Omental fat pad (tissue), 4 donors: ENCODE data around the gene CREB5. TPM values are rescaled to one million over a fixed set of nuclear protein-coding genes. Genes with fewer than 3 reads are reported as not detected.

Experiments
- ATAC-seq: fragments of 150-250 bp; one replicate; pipeline ENCODE4 v1.9.1; 2016; ENCODE audit warnings: mild to moderate bottlenecking, moderate library complexity; ENCODE audit not compliant: low FRiP score
- DNase-seq: peaks from one replicate; pipeline ENCODE4 v3.0.0-alpha.2; 2019; ENCODE audit warnings: low spot score
- total RNA-seq, 4 donors: library from RNA; depleted of rRNA; stranded (reverse); fragments of >200 nt; gene quantifications; one replicate each; pipeline ENCODE4 v1.1.0, GENCODE V29; 2016
- TF ChIP-seq, protein P1 (sequence below), 3 donors: fragments of 450-650 bp; IDR thresholded peaks; one replicate each; pipeline ENCODE4 v1.5.1; 2016 to 2017; ENCODE audit warnings: antibody characterized with exemption in 3 of 3, mild to moderate bottlenecking in 3 of 3, moderate library complexity in 2 of 3

The CREB5 gene
- total RNA-seq, 4 donors from 2014 or later: 27.9 to 87.0 (median 42.9) TPM

DNA sequence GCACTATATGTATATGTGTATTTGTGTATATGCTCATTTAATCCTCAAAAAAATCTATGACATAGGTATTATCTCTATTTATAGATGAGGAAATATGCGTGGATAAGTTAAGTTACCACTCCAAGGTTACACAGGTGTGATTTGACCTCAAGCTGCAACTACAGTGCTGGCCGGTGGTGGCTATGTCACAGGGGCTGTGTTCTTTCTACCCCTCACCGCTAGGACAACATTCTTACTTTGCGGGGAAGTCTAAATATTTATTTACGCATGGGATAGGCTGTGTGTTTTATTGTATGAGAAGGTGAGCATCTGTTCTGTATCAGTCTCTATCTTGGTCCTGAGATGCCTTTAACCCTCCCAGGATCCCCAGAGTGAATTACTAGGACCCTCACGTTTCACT is 60.0 kb downstream of the CREB5 start:
- TF ChIP-seq, protein P1, sequence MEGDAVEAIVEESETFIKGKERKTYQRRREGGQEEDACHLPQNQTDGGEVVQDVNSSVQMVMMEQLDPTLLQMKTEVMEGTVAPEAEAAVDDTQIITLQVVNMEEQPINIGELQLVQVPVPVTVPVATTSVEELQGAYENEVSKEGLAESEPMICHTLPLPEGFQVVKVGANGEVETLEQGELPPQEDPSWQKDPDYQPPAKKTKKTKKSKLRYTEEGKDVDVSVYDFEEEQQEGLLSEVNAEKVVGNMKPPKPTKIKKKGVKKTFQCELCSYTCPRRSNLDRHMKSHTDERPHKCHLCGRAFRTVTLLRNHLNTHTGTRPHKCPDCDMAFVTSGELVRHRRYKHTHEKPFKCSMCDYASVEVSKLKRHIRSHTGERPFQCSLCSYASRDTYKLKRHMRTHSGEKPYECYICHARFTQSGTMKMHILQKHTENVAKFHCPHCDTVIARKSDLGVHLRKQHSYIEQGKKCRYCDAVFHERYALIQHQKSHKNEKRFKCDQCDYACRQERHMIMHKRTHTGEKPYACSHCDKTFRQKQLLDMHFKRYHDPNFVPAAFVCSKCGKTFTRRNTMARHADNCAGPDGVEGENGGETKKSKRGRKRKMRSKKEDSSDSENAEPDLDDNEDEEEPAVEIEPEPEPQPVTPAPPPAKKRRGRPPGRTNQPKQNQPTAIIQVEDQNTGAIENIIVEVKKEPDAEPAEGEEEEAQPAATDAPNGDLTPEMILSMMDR (IDR thresholded peaks at IDR 0.05): no peak
- no peak for ATAC-seq

DNA sequence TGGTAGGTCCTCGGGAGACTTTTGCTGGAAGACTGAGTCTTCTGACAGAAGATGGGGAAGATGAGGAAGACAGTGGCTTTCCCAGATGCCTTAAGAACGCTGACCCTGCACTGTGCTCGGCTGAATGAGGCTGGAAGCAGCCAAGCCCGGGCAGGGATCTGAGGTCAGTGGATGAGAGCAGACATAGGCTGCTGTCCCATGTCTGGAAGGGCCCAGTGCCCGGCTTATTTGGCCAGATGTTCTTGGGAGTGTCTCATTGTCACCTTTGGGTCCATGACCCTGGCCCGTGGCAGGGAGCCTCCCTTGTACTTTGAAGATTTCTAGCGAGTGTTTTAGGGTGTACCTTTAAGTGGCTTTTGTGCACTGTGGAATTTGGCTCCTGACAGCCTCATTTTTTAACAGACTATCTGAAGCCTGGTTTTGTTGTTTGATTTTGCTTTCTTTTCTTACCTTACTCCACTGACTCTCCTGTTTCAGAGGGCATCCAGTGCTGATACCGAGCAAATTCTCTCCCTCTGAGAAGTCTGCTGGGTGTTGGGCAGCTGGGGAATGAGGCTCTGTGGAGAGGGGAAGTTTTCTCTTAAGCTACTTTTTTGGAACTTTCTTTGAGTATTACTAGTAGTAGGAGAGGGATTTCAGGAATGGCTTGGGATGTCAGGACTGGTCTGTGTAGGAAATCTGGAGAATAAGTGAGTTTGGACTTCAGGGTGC is 61.4 kb downstream of the CREB5 start:
- DNase-seq (no peak), ATAC-seq (peak; percentile 62)
- TF ChIP-seq, protein P1 (IDR thresholded peaks at IDR 0.05): no peak

More for the DNA sequence above, 60.0 kb downstream of the CREB5 start:
- DNase-seq: no peak

DNA sequence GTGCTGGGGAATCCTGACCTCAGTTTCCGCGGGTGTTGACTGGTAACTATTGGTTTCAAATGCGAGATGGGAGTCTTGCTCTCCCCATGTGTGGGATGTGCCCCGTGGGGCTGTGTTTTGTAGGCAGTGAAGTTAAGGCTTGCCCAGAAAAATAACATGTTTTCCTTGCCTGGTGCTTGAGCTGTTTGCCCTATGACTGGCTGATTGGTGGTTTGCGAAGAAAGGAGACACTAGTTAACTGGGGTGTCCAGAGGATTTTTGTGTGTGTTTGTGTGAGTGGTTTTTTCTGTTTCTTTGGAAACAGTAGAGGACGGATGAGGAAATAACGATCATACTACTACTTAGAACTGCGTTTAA is 61.9 kb downstream of the CREB5 start:
- ATAC-seq (peak; percentile 83), DNase-seq (no peak)
- TF ChIP-seq, protein P1 (IDR thresholded peaks at IDR 0.05): no peak

DNA sequence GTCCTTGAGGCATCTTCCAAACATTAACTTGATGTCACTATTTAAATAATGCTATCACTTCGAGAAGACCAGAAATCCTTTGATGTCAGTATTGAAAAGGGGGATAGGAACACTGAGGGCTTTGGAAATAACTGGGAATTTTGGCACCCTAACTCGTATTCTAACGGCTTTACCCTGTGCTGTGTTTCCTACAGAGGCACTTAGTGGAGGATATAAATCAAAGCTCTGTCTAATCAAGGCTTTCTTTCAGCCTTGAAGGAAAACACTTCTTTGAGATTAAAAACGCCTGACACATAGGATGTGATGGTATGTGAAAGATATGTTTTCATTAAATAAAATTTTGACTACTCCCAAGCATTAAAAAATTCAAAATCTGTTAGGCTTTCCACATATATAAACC is 62.3 kb downstream of the CREB5 start:
- TF ChIP-seq, protein P1 (IDR thresholded peaks at IDR 0.05): no peak
- ATAC-seq (no peak), DNase-seq (no peak)

DNA sequence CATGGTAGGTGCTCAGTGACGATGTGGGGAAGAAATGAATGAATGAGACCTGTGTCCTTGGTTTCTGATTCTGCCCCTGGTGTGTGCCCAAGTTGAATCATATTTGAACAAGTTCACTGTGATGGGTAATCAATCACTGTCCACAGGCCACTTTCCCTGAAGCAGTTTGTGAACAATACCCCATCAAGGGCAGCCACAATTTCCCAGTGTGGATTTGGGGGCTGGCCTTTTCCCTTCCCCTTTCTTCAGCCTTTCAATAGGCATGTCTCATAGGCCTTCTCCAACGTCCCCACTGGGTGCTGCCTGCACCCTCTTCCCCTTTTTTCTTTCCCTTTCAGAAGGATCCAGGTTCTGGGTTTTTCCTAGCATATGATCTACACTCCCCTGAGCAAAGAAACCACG is 64.7 kb downstream of the CREB5 start:
- TF ChIP-seq, protein P1 (IDR thresholded peaks at IDR 0.05): no peak
- DNase-seq (no peak), ATAC-seq (no peak)

DNA sequence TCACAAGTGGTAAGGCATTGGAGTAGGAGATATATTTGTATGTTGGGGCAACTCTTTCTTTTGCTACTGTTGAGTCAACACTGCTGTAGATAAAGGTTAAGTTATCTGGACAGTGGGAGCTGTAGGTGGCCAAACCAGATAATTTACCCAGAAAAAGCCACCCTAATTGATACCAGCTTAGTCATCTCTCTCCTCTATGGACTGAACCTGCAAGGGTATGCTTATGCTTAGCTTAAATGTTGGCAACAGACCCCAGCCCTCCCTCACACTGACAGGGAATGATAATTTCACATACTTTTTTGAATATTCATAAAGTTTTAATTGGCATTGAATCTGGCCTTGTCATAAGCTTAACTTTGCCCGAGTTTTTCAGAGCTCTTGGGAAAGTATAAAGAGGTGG is 66.3 kb downstream of the CREB5 start:
- TF ChIP-seq, protein P1 (IDR thresholded peaks at IDR 0.05): no peak
- ATAC-seq: no peak
- DNase-seq: no peak

DNA sequence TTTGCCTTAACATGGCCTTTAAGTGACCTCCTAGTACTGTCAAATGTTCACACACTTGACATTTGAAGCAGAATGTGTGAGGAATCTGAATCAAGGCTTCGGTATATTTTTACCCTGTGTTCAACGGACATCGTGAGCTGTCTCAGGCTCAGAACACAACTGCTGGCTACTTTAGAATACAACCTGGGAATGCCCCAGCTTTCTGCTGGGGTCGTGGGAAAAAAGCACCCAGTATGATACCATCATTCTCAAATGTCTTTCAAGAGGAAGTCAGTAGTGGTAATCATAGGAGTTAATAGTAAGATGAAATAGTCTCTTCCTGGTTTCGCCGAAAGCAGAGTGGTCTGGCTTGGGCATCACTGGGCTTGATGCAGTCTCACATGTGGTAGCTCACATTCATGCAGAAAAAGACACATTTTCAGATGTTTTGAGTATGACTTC is 67.2 kb downstream of the CREB5 start:
- DNase-seq: no peak
- ATAC-seq: no peak

More for the DNA sequence above, 67.2 kb downstream of the CREB5 start:
- TF ChIP-seq, protein P1 (IDR thresholded peaks at IDR 0.05): no peak
